GM10266 (cell line): ENCODE measurements around the gene EVI2B.
"Not testable (repeated sequence)": the region's sequence is repeated elsewhere in the genome, so short reads cannot be mapped to it uniquely, and the experiment has no call there.

Experiments
- DNase-seq: peaks from one replicate; pipeline ENCODE4 v3.0.0; 2012; ENCODE audit errors: extremely low spot score
- CTCF ChIP-seq: IDR thresholded peaks from 2 replicates; pipeline ENCODE4 v1.5.1; 2012; ENCODE audit warnings: mild to moderate bottlenecking, low read depth; ENCODE audit not compliant: control insufficient read depth, insufficient read depth; ENCODE audit errors: missing control alignments

EVI2B gene

GRCh38 chr17:31320241-31320640 is 6.4 kb upstream of the EVI2B start:
- no peak for TF ChIP-seq CTCF
- DNase-seq = no peak

- TF ChIP-seq CTCF = no peak
- no peak for DNase-seq
These were observed 5.2 kb upstream of the EVI2B start for GRCh38 chr17:31318851-31319661.

DNA sequence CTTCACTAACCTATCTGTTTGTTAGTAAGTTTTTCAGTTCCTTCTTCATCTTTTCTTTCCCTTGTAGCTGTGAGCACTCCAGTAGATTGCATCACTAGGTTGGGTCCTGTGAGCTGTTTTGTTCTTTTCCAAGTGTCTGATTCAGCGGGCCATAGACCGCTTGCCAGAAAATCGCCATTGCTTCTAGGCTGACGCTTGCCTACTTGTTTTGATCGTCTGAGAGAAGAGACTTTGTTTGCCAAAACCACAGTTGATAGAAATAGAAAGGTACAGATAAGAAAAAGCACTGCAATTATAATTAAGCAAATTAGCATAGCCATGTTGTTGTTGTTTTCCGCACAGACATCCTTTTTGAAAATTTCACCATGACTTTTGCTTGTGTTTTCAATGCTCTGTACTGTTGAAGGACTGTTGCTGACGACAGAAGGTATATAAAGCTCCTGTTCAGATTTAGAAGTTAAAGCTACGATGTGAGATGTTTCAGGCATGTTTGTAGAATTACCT is 4.5 kb upstream of the EVI2B start:
- no peak for TF ChIP-seq CTCF
- DNase-seq = no peak

DNA sequence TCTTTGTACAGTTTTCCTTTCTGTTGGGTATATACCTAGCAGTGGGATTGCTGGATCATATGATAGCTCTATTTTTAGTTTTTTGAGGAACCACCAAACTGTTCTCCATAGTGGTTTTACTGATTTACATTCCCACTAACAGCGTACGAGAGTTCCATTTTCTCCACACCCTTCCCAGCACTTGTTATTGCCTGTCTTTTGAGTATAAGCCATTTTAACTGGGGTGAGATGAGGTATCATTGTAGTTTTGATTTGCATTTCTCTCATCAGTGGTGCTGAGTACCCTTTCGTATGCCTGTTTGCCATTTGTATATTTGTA is 887 bp upstream of the EVI2B start:
- DNase-seq = no peak
- no peak for TF ChIP-seq CTCF

- not testable (repeated sequence) for DNase-seq
- peak; percentile 30 for TF ChIP-seq CTCF
These were observed 1.6 kb downstream of the EVI2B start for GRCh38 chr17:31312223-31312622.

GRCh38 chr17:31311526-31311925 is 2.3 kb downstream of the EVI2B start:
- DNase-seq = no peak
- TF ChIP-seq CTCF = no peak

DNA sequence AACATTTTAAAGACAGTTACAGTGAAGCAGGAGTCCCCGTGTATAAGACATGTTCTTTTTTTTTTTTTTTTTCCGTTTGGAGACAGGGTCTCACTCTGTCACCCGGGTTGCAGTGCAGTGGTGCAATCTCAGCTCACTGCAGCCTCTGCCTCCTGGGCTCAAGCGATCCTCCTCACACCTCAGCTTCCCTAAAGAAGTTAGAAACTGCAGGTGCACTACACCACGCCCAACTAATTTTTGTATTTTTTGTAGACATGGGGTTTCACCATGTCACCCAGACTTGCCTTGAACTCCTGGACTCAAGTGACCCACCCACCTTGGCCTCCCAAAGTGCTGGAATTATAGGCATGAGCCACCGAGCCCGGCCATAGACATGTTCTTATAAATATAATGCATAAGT is 3.0 kb downstream of the EVI2B start:
- no peak for DNase-seq
- no peak for TF ChIP-seq CTCF
